Right lobe of liver (tissue), 6 donors: Measurements from ENCODE around the gene DIP2C. TPM values are rescaled to one million over a fixed set of nuclear protein-coding genes. Genes with fewer than 3 reads are reported as not detected.

Experiments
- ATAC-seq, 4 donors: fragments of 200-7000 bp; cut with Tn5 transposase; one replicate each; pipeline ENCODE4 v1.9.1; 2020; ENCODE audit warnings: mild to moderate bottlenecking in 4 of 4, moderate library complexity in 4 of 4
- DNase-seq, 3 donors: peaks; one replicate each; pipeline ENCODE4 v3.0.0-alpha.2; 2020
- H3K27ac ChIP-seq, 3 donors: fragments of 200-600 bp; one replicate each; pipeline ENCODE4 v1.8.0; 2022
- H3K27me3 ChIP-seq, 2 donors: fragments of 200-600 bp; one replicate each; pipeline ENCODE4 v1.8.0; 2022
- H3K36me3 ChIP-seq, 4 donors: fragments of 200-600 bp; sonication (generic) in 1 of 4; one replicate each; pipeline versions ENCODE4 v1.5.1 to v1.8.0; 2017 to 2022; ENCODE audit warnings: control low read depth in 1 of 4
- H3K4me1 ChIP-seq, 4 donors: fragments of 200-600 bp; sonication (generic) in 1 of 4; one replicate each; pipeline versions ENCODE4 v1.5.1 to v1.8.0; 2017 to 2022; ENCODE audit warnings: control low read depth in 1 of 4
- H3K4me3 ChIP-seq, 3 donors: fragments of 200-600 bp; one replicate each; pipeline ENCODE4 v1.8.0; 2022
- H3K9me3 ChIP-seq, 4 donors: fragments of 200-600 bp; sonication (generic) in 1 of 4; one replicate each; pipeline versions ENCODE4 v1.5.1 to v1.8.0; 2017 to 2022; ENCODE audit warnings: control low read depth in 1 of 4
- POLR2A ChIP-seq: fragments of 450-650 bp; IDR thresholded peaks from one replicate; pipeline ENCODE4 v1.6.1; 2017; ENCODE audit warnings: antibody characterized with exemption, mild to moderate bottlenecking
- WGBS: methylation state at CpG from one replicate; pipeline ENCODE4 v1.1.6; 2018; ENCODE audit warnings: low coverage, low lambda C conversion rate; ENCODE audit not compliant: insufficient coverage; ENCODE audit errors: missing lambda C conversion rate; 5-methylcytosine and 5-hydroxymethylcytosine counted together
- intact Hi-C, 2 donors: fragments of 100-400 bp; cut with DNase I; formaldehyde crosslinking; loops; one replicate each; pipeline versions ENCODE4 v1.11.2 to v1.14.1; 2022
- total RNA-seq, 6 experiments: library from RNA; depleted of rRNA in 2 of 6; stranded (reverse); fragments of >200 nt in 2 of 6; fragmentation: NEBNext Ultra II Directional in 3 of 6; extraction: Animal tissue kit (Norgen Biotek cat#: 25700) in 3 of 6; gene quantifications; one replicate each; pipeline versions ENCODE4 v1.1.0 to v1.2.4, GENCODE V29; 2016 to 2023
- TF ChIP-seq, protein P1 (sequence below), 4 donors: fragments of 200-600 bp in 3 of 4; fragments of 450-650 bp in 1 of 4; IDR thresholded peaks; one replicate each; pipeline versions ENCODE4 v1.5.1 to v1.8.0; 2016 to 2022; ENCODE audit warnings: antibody characterized with exemption in 4 of 4, mild to moderate bottlenecking in 2 of 4
- donor health status: DM: no; HTN: yes; CAD: no.
- donor health status: DM: no; HTN: no; CAD: no.
- donor health status: DM: no; HTN: no; CAD: no.
- donor health status: DM: no; HTN: yes; CAD: no.
- donor health status: DM: no; HTN: yes; CAD: no.

The DIP2C gene
- total RNA-seq, 6 experiments from 2014 or later: 8.0 to 13.5 (median 11.7) TPM

DNA sequence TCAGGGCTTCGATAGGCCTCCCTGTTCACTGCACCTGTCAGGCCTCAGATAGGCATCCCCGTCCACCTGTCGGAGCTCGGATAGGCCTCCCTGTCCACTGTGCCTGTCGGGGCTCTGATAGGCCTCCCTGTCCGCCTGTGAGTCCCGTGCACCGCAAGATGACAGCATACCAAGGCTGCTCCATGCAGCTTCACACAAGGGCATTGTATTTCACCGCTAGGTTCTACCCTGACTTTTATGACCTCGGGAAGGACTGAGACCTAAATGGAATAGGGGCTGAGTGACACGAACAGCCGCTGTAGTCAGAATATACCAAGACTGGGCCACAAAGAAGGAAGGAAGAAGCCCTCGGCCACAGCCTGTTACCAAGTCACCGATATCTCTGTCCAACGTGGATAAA, 271.2 kb downstream of the DIP2C start:
- TF ChIP-seq POLR2A: no peak
- TF ChIP-seq, protein P1, sequence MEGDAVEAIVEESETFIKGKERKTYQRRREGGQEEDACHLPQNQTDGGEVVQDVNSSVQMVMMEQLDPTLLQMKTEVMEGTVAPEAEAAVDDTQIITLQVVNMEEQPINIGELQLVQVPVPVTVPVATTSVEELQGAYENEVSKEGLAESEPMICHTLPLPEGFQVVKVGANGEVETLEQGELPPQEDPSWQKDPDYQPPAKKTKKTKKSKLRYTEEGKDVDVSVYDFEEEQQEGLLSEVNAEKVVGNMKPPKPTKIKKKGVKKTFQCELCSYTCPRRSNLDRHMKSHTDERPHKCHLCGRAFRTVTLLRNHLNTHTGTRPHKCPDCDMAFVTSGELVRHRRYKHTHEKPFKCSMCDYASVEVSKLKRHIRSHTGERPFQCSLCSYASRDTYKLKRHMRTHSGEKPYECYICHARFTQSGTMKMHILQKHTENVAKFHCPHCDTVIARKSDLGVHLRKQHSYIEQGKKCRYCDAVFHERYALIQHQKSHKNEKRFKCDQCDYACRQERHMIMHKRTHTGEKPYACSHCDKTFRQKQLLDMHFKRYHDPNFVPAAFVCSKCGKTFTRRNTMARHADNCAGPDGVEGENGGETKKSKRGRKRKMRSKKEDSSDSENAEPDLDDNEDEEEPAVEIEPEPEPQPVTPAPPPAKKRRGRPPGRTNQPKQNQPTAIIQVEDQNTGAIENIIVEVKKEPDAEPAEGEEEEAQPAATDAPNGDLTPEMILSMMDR (IDR thresholded peaks at IDR 0.05): no peak
- H3K9me3 ChIP-seq: no peaks in the 10 kb centered on the region
- no peak overlapping the region for H3K27ac ChIP-seq
- H3K27me3 ChIP-seq: no peaks in the 10 kb centered on the region
- WGBS: 92% methylated on average over 2 of the region's 15 CpGs
- intact Hi-C loops: no loop called here
- DNase-seq (no peak), ATAC-seq (no peak)
- H3K36me3 ChIP-seq: peaks cover 0 to 17% (median 0%) of the 10 kb centered on the region in 4 donors
- H3K4me3 ChIP-seq: no peak overlapping the region
- H3K4me1 ChIP-seq: no peaks in the 10 kb centered on the region

- Histone ChIP-seq H3K9me3 (no peaks in the 10 kb centered on the region), H3K4me1 (no peaks in the 10 kb centered on the region), H3K36me3 (peaks cover 0 to 17% (median 0%) of the 10 kb centered on the region in 4 donors), H3K27ac (no peak overlapping the region), H3K4me3 (no peak overlapping the region), H3K27me3 (no peaks in the 10 kb centered on the region)
- ATAC-seq: no peak
- intact Hi-C loops: no loop called here
- 95% methylated on average over 4 of the region's 13 CpGs for WGBS
- DNase-seq: no peak
- TF ChIP-seq, protein P1 (IDR thresholded peaks at IDR 0.05): no peak
- TF ChIP-seq POLR2A: no peak
Measured at GRCh38 chr10:416091-416515, 273.4 kb downstream of the DIP2C start.

GRCh38 chr10:413662-414071, 275.8 kb downstream of the DIP2C start:
- ATAC-seq: no peak
- Histone ChIP-seq H3K4me3 (no peak overlapping the region), H3K36me3 (peaks cover 0 to 8% (median 0%) of the 10 kb centered on the region in 4 donors), H3K27ac (no peak overlapping the region), H3K27me3 (no peaks in the 10 kb centered on the region), H3K4me1 (no peaks in the 10 kb centered on the region), H3K9me3 (no peaks in the 10 kb centered on the region)
- DNase-seq: no peak
- TF ChIP-seq POLR2A: no peak
- TF ChIP-seq, protein P1 (IDR thresholded peaks at IDR 0.05): no peak
- intact Hi-C loops: no loop called here
- 91% methylated on average over 14 of the region's 26 CpGs for WGBS

DNA sequence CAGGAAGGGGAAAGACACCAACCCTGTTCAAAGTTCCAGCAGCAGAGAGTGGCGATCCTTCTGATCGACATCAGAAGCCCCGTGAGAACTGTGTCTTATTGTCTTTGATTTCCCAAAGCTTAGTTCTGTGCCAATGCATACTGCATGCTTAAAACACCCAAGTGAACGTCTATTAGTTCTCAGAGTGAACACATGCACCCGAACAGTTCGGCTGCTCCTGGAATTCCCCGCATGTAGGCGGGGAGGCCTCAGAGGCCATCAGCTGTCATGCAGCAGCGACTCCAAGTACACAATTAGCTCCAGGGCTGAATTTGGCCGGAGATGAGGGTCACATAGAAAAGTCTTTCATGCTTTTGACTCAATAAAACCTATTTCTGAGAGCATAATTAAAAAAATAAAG, 277.4 kb downstream of the DIP2C start:
- WGBS: 83% methylated on average over 10 of the region's 10 CpGs
- no peak for TF ChIP-seq POLR2A
- TF ChIP-seq, protein P1 (IDR thresholded peaks at IDR 0.05): no peak
- no peak overlapping the region for H3K27ac ChIP-seq
- DNase-seq (no peak), ATAC-seq (no peak)
- H3K4me1 ChIP-seq: no peaks in the 10 kb centered on the region
- H3K9me3 ChIP-seq: no peaks in the 10 kb centered on the region
- intact Hi-C loops: no loop called here
- H3K36me3 ChIP-seq: peaks cover 0 to 13% (median 3%) of the 10 kb centered on the region in 4 donors
- no peak overlapping the region for H3K4me3 ChIP-seq
- no peaks in the 10 kb centered on the region for H3K27me3 ChIP-seq

GRCh38 chr10:411603-412002, 277.9 kb downstream of the DIP2C start:
- H3K27me3 ChIP-seq: no peaks in the 10 kb centered on the region
- TF ChIP-seq, protein P1 (IDR thresholded peaks at IDR 0.05): no peak
- no peak for TF ChIP-seq POLR2A
- DNase-seq: no peak
- H3K9me3 ChIP-seq: no peaks in the 10 kb centered on the region
- H3K4me1 ChIP-seq: no peaks in the 10 kb centered on the region
- peaks cover 0 to 13% (median 3%) of the 10 kb centered on the region in 4 donors for H3K36me3 ChIP-seq
- intact Hi-C loops: no loop called here
- no peak for ATAC-seq
- no peak overlapping the region for H3K4me3 ChIP-seq
- 90% methylated on average over 13 of the region's 13 CpGs for WGBS
- H3K27ac ChIP-seq: no peak overlapping the region
